IPS-NIHi7 (cell line): ENCODE results near the gene SLC7A4.

Experiments used
- DNase-seq: peaks from one replicate; pipeline ENCODE4 v3.0.0; 2012; ENCODE audit warnings: mixed read lengths; ENCODE audit errors: extremely low spot score

SLC7A4 gene

DNA sequence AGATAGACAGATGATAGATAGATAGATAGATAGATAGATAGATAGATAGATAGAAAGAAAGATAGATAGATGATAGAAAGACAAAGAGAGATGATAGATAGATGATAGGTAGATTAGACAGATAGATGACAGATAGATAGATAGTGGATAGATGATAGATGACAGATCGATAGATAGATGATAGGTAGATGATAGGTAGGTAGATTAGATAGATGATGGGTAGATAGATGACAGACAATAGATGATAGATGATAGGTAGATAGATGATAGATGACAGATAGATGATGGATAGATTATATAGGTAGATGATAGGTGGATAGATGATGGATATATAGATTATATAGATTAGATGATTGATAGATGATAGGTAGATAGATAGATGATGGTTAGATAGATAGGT is 46.0 kb downstream of the SLC7A4 start:
- no peak for DNase-seq

DNA sequence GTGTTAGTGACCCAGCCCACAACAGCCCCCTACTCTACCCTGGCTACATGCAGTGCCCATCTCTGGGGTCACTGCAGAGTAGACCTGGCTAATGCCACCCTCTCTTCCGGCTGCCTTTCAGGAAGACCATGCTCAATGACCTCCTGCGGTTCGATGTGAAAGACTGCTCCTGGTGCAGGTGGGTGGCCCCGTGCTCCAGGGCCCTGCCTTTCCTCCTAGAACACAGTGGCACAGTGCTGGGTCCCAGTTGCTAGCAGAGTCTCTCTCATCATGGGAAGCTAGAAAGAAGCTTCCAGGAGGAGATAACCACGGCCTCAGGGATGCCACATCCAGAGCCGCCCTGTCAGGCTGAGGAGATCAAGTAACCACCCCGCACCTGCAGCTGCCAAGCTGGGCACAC is 46.6 kb downstream of the SLC7A4 start:
- no peak for DNase-seq

DNA sequence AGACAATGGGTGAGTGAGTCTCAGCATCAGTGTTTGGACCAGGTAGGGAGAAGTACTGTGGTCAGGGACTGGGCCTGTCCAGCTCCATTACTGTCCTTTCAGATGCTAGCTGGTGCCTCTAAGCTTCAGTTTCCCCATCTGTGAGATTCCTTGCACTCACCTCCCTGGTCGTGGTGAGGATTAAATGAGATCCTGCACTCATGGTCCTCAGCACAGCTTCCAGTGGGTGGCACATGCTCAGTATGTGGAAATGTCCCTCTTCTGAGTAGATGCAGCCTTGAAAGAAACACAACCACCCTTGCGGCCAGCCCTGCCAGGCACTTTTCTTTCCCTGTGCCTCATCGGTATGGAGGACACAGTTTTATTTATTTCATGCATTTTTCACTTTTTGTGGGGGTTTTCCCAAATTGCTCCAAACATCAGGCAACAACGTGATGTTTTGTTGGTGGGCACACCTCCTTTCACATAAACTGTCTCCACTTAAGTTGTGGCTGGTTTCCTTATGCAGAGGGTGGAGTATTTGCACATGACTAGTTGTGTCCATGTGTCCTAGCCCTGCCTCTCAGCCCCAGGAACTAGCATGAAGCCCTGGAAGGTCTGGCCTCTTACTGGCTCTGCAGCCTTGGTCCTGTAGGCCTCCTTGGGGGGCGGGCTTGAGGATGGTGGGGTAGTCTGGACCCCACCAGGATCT is 49.1 kb downstream of the SLC7A4 start:
- DNase-seq = no peak

DNA sequence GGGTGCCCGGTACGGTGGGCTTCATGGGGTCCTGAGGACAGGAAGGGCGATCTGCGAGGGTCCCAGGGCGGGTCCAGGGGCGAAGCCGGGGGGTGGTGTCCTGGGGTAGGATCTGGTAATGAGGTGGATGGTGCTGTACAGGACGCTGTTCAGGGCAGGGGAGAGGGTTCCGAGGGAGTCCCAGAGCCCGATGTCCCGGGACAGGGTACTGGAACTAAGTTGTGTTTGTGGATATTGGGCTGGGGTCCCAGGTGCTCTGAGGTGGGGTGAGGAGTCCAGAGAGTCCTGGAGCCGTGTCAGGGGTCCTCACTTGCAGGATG is 49.8 kb downstream of the SLC7A4 start:
- DNase-seq = no peak

DNA sequence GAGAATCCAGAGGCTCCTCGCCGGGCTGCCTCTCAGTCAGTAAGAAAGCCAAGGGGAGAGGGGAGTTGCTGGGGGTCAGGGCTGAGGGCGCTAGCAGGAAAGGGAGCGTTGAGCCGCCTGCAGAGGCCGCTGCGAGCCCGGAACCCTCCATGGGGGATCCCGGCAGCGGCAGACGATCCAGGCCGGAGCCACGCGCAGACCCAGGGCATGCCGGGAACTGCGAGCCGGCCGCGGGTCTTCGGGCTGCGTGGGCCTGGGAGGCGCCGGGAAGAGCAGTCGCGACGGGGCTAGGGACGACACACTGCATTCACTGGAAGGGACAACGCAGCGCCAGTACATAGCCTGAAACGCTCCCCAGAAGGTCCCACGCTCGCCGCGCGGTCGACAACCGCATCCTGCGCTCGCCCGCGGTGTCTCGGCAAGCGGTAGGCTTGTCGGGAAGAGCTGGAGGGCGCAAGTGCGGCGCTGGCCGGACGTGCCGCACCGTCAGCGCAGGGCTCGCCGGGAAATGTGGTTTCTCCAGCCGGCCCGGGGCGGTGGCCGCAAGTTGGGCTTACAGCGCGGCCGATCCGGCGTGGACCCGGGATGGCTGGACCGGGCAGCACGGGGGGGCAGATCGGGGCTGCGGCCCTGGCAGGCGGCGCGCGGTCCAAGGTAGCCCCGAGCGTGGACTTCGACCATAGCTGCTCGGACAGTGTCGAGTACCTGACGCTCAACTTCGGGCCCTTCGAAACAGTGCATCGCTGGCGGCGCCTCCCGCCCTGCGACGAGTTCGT is 50.4 kb downstream of the SLC7A4 start, which contains the start of gene LZTR1:
Gene LZTR1 (plus strand): TSS at position 511 of the 776 bp plus-strand sequence. CDS start 75 bp downstream, at position 586.
- DNase-seq = peak; percentile 84

DNA sequence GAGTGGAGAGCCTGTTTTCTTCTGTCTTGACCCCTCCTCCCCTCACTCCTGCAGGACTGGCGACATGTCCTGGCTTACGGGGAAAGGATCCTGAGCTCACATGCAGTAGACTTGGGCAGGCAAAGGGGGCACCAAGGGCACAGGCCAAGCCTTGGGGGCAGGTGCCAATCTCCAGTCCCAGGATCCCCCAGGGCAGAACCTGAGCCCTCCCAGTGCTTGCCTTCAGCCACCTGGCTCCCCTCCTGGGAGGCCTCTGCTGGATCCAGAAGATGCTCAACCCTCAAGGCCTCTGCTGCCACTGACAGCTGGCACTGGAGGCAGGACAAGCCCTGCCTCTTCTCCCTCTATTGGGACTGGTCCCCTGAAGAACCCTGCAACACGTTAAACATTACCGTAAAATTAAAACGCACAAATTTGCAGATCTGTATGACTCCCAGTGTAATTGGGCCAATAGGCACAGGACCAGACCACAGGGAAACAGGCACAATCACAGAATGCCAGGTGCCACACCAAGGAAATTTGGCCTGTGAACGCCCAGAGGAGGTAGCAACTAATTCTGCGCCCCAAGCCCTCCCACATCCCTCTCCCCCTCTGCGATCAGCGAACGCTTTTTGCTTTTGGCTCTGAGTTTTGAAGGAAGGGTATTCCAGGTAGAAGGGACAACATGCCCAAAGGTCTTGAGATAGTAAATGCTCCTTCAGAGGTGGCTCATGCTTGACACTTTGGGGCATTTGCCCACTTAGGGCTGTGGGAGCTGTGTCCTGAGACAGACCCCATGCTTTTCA is 51.2 kb downstream of the SLC7A4 start:
- no peak for DNase-seq

DNA sequence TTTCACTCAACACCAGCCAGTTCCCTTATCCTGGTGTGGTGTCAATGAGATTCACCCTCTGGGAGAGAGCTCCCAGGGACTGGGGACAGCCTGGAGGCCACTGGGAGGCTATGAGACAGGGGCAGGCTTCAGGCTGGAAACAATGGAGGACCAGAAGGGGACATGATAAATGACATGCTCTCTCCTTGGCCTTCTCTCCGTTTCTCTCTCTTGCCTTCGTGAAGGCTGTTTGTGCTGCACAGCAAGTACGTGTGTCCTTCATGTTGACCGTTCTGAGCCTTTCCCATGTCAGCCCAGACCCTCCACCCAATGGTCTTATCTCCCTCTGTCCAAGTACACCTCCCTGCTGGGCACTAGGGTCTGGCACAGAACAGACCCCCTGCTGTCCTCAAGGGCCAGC is 51.8 kb downstream of the SLC7A4 start:
- DNase-seq = no peak

DNA sequence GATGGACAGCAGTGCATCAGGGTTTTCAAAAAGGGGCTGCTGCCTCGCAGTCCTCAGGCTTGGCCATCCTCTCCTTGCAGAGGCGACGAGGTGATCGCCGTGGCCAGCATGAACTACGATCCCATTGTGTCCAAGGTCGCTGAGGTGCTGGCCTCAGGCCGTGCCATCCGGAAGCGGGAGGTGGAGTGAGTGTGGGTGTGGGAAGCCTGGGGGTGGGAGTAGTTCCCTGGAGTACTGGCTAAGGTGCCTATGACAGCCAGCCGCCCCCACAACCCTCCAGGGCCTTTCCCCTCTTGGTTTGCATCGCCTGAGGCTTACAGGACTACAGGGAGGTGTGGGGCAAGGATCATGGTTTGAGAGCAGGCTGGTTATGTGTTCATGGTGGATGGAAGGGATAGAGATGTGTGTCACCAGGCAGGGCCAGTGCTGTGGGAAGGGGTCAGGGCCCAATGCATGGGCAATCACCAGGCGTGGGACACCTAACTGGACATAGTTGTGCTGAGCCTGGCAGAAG is 52.4 kb downstream of the SLC7A4 start:
- DNase-seq = no peak

DNA sequence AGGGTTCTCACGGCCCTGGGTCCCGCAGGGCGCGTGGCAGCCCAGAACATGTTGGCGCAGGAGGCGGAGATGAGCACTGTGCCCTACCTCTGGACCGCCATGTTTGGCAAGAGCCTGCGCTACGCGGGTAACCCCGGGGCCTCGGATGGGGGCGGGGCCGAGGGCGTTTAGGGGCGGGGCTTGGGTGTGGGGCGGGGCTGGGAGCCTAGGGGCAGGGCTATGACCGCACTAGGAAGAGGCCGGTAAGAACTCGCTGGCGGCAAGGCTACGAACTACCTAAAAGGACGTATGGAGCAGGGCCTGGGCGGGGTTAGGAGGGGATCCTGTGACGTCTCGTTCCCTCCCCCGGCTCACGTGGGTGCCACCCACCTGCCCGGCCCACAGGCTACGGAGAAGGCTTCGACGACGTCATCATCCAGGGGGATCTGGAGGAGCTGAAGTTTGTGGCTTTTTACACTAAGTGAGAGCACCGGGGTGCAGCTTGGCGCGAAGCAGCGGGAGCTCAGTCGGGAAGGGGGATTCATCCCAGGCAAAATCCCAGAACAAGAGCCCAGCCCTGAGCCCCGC is 53.0 kb downstream of the SLC7A4 start:
- peak; percentile 97 for DNase-seq
